Activated T-helper 1 cell treated with anti-CD3 and anti-CD28 coated beads, Interleukin-2, amount 50 U/mL, for 16 hours (primary cell): ENCODE data around the gene E4F1.
A peak's percentile ranks its signal among the peaks of the same experiment; 100 is the strongest.

Experiments used
- DNase-seq, 2 donors: peaks; one replicate each; pipeline ENCODE4 v3.0.0-alpha.2; 2020; ENCODE audit warnings: low read depth in 1 of 2, low spot score in 1 of 2

Gene E4F1, protein sequence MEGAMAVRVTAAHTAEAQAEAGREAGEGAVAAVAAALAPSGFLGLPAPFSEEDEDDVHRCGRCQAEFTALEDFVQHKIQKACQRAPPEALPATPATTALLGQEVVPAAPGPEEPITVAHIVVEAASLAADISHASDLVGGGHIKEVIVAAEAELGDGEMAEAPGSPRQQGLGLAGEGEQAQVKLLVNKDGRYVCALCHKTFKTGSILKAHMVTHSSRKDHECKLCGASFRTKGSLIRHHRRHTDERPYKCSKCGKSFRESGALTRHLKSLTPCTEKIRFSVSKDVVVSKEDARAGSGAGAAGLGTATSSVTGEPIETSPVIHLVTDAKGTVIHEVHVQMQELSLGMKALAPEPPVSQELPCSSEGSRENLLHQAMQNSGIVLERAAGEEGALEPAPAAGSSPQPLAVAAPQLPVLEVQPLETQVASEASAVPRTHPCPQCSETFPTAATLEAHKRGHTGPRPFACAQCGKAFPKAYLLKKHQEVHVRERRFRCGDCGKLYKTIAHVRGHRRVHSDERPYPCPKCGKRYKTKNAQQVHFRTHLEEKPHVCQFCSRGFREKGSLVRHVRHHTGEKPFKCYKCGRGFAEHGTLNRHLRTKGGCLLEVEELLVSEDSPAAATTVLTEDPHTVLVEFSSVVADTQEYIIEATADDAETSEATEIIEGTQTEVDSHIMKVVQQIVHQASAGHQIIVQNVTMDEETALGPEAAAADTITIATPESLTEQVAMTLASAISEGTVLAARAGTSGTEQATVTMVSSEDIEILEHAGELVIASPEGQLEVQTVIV

DNA sequence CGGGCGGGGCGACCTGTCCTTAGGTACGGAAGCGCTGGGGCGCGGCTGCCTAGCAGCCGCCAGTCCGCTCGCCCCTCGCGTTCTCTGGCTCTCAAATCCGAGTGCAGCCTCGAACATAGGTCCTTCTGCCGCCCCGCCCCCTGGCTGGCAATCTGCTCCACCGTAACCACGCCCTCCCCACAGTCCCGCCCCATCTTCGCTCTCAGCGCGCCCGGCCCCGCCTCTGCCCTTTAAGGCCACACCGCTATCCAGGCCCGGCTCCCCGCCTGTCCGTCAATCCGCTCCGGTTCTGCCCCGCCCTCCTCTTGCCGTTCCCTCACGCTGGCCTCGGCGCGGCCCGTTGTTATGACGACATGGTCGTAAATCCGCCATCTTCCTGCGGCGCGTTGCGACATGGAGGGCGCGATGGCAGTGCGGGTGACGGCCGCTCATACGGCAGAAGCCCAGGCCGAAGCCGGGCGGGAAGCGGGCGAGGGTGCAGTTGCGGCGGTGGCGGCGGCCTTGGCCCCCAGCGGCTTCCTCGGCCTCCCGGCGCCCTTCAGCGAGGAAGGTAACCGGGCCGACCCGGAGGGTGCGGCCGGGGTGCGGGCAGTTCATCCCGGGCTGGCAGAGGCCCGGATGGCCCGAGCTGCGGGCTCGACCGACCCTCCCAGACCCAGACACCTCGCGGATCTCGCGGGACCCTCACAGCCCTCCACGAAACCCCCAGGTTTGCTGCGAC is at the start of gene E4F1:
Gene E4F1 (plus strand): TSS at position 371 of the 721 bp plus-strand sequence. CDS start 23 bp downstream, at position 394.
- DNase-seq, result peak; percentile 98 to 99

DNA sequence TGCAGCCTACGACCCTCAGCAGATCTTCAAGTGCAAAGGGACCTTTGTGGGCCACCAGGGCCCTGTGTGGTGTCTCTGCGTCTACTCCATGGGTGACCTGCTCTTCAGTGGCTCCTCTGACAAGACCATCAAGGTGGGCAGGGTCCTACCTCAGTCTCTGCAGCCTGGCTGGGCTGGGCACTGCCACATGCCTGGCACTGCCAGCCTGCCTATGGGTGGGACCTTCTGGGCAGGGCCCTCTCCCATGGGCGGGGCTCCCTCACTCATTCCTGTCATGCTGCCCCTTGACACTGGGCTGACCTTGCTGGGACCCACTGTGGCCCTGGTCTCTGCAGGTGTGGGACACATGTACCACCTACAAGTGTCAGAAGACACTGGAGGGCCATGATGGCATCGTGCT is 49.5 kb upstream of the E4F1 start:
- no peak for DNase-seq

DNA sequence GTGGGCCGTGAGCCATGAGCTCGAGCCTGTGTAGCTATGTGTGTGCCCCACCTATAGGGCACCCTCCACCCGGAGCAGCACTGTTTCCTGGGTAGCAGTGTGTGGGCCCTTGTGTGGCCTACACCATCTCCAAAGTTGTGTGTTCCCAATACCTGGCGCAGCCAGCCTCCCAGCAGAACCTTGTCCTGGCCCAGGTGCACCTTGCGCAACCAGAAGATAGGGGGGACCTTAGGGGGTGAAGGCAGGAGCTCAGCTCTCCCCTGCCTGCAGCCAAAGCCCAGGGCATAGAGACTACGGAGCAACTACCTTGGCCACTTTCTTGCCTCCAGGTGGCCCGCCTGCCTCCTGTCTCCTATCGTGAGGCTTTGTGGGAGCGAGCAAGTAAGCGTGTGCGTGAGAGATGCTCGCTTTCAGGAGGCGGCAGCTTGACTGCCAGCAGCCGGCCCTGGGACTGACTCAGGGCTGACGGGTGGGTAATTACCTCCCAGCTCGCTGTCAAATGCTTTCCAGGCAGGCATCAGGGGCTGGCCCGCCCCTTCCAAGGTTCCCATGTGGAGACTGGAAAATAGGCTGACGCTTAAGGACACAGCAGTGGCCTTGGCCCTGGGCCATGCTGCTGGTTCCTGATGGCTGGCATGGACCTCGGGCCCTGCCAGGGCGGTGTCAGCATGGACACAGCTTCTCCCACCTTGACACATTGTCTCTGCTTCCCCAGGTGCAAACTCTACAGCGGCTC is 48.8 kb upstream of the E4F1 start:
- DNase-seq, result no peak

DNA sequence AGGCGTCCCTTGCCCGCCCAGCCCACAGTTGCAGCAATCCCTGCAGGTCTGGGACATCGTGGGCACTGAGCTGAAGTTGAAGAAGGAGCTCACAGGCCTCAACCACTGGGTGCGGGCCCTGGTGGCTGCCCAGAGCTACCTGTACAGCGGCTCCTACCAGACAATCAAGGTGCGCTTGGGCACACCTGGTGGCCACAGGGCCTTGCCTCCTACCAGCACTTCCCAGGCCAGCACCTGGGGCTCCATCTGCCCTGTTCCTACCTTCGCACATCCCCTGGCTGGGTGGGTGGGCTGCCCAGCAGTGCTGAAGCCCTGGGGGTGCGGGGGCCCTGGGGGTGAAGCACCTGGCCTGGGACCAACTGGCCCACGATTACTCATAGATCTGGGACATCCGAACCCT is 47.9 kb upstream of the E4F1 start:
- DNase-seq, result no peak

DNA sequence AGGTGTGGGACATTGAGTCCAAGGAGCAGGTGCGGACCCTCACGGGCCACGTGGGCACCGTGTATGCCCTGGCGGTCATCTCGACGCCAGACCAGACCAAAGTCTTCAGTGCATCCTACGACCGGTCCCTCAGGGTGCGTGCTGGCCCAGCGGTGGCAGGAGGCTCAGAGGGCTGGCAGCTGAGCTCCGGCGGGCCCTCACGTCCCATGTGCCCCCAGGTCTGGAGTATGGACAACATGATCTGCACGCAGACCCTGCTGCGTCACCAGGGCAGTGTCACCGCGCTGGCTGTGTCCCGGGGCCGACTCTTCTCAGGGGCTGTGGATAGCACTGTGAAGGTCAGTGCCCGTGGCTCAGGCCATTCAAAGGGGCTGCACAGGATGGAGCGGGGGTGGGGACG is 47.3 kb upstream of the E4F1 start:
- DNase-seq, result no peak

DNA sequence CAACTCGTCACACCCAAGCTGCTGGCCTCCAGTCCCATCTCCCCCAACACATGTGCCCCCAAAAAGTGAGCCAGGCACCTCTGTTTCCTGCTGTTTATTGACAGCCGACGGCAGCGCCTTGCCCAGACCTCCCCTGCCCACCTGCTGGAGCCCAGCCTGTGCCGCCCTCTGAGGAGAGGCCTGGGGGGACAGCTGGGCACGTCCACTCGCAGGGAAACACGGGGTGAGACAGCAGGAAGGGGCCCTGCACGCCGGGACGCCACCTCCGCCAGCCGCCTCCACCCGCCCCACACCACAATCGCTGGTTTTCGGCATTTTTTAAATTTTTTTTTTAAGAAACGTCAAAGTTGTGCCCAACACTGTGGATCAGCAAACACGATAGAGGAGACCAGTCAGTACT is 46.3 kb upstream of the E4F1 start:
- DNase-seq, result no peak

DNA sequence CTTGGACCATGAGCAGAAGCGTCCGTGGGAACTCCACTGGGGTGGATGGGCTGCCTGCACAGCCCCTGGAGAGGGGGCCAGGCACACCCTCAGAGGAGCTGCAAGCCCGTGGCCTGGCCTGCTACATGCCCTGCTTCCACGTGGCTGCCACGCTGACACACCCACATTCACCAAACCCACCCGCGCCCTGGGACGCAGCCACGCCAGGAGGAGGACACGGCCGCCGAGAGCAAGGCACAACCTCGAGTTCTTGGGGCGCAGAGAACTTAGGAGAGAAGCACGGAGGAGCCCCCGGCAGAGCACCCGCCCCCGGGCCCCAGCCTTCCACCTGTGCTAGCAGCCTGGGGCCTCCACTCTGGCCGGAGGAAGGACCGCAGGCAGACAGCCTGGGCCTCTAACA is 45.8 kb upstream of the E4F1 start:
- DNase-seq, result no peak

DNA sequence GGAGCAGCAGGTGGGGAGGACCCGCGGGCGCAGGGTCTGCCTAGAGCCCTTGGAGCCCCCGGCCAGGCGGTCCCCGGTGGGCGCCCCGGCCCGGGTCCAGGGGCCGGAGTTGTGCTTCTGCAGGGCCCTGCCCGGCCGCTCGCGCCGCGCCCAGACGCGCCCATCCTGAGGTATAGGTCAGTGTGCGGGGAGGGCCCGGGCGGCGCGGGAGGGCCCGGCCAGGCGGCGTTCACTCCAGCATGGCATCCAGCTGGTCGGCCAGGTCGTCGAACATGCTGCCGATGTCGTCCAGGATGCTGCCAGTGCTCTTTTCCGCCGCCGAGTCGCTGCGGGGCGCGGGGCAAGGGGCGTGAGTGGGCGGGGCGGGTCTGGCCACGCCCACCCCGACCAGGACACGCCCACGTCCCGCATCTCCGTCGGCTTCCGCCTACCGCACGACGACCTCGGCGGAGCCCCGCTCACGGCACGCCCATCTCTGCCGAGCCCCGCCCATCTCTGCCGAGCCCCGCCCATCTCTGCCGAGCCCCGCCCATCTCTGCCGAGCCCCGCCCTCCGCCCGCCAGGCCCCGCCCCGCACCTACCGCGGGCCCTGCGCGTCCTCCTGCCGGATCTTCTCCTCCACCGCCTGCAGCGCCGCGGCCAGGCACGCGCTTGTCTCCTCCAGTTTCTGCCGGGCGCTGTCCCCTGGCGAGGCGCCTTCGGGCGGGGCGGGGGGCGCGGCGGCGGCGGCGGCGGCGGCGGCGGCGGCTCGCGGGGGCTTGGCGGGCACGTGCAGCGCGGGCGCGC is 44.9 kb upstream of the E4F1 start:
- DNase-seq, result peak in 1 of 2 donors; percentile 19

DNA sequence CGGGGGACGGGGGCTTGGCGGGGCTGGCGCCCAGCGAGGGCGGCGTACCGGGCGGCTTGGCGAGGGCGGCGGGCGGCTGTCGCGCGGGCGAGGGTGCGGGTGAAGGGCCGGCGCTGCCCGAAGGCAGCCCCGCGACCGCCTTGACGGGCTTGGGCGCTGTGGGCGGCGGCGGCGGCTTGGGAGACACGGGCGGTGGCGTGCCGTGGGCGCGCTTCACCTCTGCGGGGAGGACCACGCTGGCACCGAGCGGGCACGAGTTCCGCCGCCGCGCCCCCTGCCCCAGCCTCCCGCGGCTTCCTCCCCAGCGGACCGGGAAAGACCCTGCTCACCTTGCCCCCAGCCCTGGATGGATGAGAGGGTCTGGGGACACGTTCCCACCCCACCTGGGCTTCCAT is 44.3 kb upstream of the E4F1 start:
- no peak for DNase-seq

DNA sequence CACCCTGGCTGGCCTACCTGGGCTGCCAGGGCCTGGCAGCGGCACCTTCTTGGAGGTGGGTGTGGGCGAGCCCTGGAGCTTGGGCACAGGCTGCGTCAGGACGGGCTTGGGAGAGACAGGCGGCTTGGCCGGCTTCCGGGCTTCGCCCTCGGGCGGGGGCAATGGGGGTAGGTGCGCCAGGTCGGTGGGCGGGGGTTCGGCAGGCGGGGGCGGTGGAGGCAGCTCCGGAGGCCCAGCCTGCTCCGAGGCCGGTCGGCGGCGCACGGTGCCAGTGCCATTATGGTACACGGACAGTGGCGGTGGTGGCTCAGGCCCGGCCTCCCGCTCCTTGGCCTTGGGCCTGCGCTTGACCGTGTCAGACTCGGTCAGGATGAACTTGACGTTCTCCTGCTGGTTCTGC is 43.8 kb upstream of the E4F1 start:
- no peak for DNase-seq

DNA sequence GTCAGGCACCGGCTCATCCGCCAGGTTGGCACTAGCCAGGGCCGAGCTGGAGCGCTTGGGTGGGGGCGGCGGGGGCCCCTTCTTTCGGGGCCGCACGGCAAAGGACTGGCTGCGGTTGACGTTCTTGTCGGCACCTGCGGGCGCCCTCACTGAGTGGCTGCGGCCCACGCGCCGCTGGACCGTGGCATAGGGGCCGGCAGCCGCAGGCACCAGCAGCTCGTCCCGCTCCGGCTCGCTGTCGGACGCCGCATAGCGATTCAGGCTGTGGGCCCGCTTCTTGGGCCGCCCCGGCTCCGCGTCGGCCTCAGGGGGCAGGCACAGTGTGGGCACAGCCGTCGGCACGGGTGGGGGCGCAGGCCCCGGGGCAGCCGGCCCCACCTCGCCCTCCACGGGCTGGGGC is 42.9 kb upstream of the E4F1 start:
- DNase-seq, result no peak

DNA sequence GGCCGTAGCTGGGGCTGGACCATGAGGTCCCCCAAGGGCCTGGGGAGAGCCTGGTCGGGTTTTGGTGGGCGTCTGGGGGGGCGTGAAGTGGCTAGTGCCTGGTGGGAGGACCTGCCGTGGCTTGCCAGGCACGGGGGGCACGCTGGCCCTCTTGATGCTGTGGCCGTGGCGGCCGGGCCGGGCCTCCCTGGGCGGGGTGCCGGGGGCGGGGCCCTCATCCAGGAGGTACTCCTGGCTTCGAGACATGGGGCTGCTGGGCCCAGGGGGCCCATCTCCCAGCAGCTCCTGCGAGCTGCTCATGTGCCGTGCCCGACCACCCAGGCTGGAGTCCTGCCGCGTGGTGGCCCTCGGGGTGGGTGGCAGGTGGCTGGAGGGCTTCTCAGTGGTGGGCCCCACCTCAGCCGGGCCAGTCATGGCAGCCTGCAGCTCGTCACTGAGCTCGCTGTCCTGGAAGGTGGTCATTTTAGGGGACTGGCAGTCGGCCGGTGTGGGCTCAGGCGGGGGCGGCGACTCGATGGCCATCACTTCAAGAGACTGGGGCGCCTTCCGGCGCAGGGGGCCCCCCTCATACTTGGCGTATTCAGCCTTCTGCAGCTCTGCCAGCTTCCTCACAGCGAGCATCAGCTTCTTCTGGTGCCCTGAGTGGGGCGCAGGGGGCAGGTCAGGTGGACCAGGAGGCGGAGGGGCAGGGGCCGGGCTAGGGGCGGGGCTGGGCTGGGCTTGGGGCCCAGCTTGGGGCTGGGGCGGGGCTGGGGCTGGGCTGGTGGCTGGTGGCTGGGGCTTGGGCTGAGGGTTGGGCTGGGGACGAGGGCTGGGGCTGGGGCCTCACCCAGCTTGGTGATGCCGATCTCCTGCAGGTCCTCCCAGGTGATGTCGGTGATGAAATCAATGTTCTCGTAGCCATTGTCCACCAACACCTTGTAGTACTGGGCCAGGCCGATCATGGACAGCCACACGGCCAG is 42.1 kb upstream of the E4F1 start:
- no peak for DNase-seq

DNA sequence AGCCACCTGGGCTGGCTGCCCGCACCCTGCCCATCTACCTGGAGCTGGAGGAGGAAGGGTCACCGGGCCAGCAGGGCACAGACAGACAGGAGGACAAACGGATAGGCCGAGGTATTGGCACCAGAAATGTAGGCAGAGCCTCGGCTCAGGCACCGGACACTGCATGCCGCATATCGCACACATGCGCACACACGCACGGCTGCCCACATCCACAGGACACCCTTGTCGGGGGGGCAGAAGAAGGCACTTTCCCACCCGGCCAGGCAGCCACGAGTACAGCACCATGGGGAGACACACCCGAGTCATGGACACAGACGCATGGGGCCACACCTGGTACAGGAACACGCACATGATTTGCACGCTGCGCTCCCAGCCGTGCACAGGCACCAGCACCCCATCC is 41.4 kb upstream of the E4F1 start:
- DNase-seq, result no peak

DNA sequence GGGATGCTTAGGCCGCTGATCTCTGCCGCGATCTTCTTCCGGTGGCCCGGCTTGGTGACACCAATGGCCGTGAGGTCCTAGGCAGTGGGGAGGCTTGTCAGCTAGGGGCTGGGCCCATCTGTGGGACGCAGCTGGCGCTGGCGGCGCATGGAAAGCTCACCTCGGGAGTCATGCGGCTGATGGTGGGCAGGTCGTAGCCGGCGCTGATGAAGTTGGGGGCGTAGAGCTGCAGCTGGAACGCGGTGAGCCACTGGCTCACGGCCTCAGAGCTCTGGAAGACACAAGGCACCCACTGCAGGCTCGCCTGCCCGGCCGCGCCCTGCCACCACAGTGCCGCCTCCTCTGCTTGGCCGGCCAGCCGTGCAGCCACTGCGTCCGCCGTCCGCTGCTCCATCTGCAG is 39.7 kb upstream of the E4F1 start:
- no peak for DNase-seq

DNA sequence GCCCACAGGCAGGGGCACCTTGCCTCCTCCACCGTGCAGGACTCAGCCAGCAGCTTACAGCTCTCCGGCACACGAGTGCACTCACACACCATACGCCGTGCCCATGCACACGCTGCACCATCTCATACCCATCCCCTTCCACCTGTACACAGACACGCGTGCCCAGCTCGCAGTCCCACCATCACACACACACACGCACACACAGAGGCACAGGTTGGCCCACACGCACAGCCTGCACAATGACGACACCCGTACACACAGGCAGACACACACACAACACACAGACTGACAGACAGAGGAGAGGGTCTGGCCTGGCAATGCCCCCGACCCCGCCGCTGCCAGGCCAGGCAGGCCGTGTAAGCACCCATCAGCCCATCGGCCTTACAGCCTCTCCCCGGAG is 39.0 kb upstream of the E4F1 start:
- DNase-seq, result no peak

DNA sequence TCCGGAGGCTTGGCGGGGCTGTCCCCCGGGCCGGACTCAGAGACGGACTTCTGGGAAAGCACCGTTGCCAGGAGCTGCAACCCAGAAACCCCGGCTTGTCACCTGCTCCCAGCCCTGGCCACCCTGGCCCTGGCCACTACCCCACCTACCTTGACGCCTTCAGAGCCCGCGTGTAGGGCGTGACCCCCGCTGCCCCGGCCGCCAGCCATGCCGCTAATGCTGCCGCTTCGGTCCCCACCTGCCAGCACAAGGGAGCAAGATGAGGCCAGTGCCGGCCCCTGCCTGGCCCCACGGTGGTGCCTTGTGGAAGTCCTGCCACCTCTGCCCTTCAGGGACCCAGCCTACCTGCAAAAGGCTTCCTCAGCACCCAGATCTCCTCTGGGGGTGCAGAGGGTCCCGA is 38.4 kb upstream of the E4F1 start:
- DNase-seq, result no peak

DNA sequence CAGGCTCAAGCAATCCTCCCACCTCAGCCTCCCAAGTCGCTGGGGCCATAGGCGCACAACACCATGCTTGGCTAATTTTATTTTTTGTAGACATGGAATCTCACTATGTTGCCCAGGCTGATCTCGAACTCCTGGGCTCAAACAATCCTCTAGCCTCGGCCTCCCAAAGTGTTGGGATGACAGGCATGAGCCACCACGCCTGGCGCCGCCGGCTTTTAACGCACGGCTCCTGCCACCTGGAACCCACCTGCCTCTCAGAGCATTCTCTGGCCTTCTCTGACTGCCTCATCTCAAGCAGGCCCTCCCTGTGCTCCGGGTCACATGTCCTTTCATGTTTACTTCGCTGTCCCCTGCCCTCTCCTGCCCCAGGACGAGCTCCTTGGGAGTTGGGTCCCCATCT is 37.3 kb upstream of the E4F1 start:
- no peak for DNase-seq

DNA sequence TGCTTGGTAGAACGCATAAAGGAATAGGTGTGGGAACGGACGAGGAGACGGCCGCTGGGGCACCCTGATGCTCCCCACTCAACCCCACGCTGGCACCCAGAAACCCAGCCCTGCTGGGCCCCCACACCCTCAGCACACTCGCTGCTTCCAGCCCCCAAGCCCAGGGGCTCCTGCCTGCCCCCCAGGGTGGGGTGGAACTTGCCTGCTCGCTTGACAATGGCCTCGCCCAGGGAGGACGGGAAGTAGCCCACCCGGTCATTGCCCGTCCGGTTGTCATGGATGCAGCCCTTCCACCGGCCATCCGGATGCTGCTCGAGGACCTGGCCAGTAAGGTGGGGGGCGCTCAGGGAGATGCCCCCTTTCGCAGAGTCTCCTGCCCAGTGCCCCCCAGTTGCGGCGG is 36.9 kb upstream of the E4F1 start:
- no peak for DNase-seq

DNA sequence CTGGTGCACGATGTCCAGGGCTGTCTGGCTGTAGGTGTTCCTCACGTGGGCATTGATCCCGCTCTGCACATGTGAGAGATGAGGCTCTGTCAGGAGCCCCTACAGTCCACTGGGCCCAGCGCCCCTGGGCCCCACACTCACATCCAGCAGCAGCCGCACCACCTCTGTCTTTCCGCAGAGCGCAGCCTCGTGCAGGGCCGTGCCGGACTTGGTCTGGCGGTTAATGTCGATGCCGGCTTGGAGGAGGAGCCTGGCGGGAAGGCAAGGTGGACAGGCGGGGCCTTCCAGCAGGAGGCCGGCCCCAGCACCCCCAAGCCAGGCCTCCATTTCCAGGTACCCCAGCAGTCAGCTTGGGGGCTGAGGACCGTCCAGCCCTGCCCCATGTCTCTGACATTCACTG is 36.2 kb upstream of the E4F1 start:
- DNase-seq, result no peak
